Measurements from ENCODE around the gene MCF2L. TPM values are rescaled to one million over a fixed set of nuclear protein-coding genes. Genes with fewer than 3 reads are reported as not detected.

The MCF2L gene
- total and polyA plus RNA-seq, 9 of the 15 experiments (the other 6 are each of a cell fraction or from before 2014, with no cell fraction given) = 0.05 to 0.25 (median 0.18) TPM; not detected in 5

- Histone ChIP-seq H3K9me1 (ENCODE audit: control insufficient read depth, insufficient read depth, low read length) (no peaks in the 10 kb centered on the region), H3K79me2 (ENCODE audit: control insufficient read depth, insufficient read depth, low read length) (no peaks in the 10 kb centered on the region), H3K4me1 (replicated peaks in 1 of 2; ENCODE audit: control insufficient read depth in 2 of 2, insufficient read depth in 2 of 2, low read length in 2 of 2) (peaks cover 0 to 5% of the 10 kb centered on the region in 2 experiments; a peak in 2 of 5 replicates), H4K20me1 (replicated peaks; ENCODE audit: control insufficient read depth, insufficient read depth, low read length) (no peaks in the 10 kb centered on the region; the same call in 1 of the 2 replicates), H3K4me2 (ENCODE audit: insufficient read depth, low read length) (no peak overlapping the region), H3K36me3 (ENCODE audit: control insufficient read depth, insufficient read depth, low read length) (no peaks in the 10 kb centered on the region), H3K9ac (ENCODE audit: insufficient read depth in 1 of 2, low read depth in 2 of 2, low read length in 2 of 2) (no peak overlapping the region), H3K4me3 (no peak overlapping the region), H3K9me3 (replicated peaks; ENCODE audit: control insufficient read depth, insufficient read depth, low read depth, low read length) (no peaks in the 10 kb centered on the region), H2AFZ (ENCODE audit: low read depth, low read length) (no peak overlapping the region), H3K27me3 (ENCODE audit: control insufficient read depth in 2 of 2, insufficient read depth in 2 of 2, low read length in 2 of 2) (peaks cover 32 to 86% of the 10 kb centered on the region in 2 experiments), H3K27ac (ENCODE audit: extremely low read depth, low read depth, low read length) (no peak overlapping the region)
- no peak for ATAC-seq
- in situ Hi-C loops (cut with MboI) = no loop called here
- ChIA-PET CTCF (ENCODE audit: low intra/inter-chr PET ratio) (no interaction called here), POLR2A (no interaction called here)
- TF ChIP-seq COPS2 (conservative IDR thresholded peaks at IDR 0.05) (no peak), CREM (IDR thresholded peaks at IDR 0.05; ENCODE audit: low read depth) (peak; percentile 38; the same call in 1 of the 2 replicates), CREB1 (IDR thresholded peaks at IDR 0.05) (0 out of 2 replicates have a peak, but pooled peaks have one; percentile 25), CREB1 (CRISPR knock-in tag; IDR thresholded peaks at IDR 0.05) (no peak), ZNF707 (CRISPR knock-in tag; conservative IDR thresholded peaks at IDR 0.05) (no peak), ATF1 (CRISPR knock-in tag; IDR thresholded peaks at IDR 0.05) (no peak), ATF1 (tag; IDR thresholded peaks at IDR 0.05) (peak; percentile 75), SAFB (IDR thresholded peaks at IDR 0.05; ENCODE audit: borderline replicate concordance, low read depth, low read length) (0 out of 2 replicates have a peak, but pooled peaks have one; percentile 42), LEF1 (IDR thresholded peaks at IDR 0.05) (no peak)
- no TSS peak for BruUV-seq (replicated peaks)
- intact Hi-C loops (cut with micrococcal nuclease) = no loop called here
- WGBS (ENCODE audit: insufficient coverage, low coverage, missing lambda C conversion rate) = 10% methylated on average over 33 of the region's 46 CpGs
- FAIRE-seq = no peak
- DNase-seq (ENCODE audit: extremely low read depth in 1 of 4, low spot score in 3 of 4) = no peak
Observed at GRCh38 chr13:112994084-112994780, 25.2 kb downstream of the MCF2L start.

Measured in K562 (cell line).